GM12878 (cell line): ENCODE results near the gene BUD23. TPM values are rescaled to one million over a fixed set of nuclear protein-coding genes. Genes with fewer than 3 reads are reported as not detected.

ENCODE experiments used
- ATAC-seq: fragments of 200-7000 bp; cut with Tn5 transposase; 3 replicates; pipeline ENCODE4 v1.9.1; 2020; ENCODE audit warnings: mild to moderate bottlenecking, moderate library complexity
- BruUV-seq: library from RNA; stranded (reverse); fragments of 400-500 nt; replicated peaks from 2 replicates; lab custom pipeline; 2021; lab: Mats Ljungman, UMichigan
- CTCF ChIA-PET: fragments of 300-600 bp; sonication (Branson Sonifier 250); formaldehyde crosslinking; extraction: SDS; loops from one replicate; lab custom pipeline; 2021; ENCODE audit warnings: inconsistent platforms; lab: Yijun Ruan, JAX
- POLR2A ChIA-PET: fragments of 350-600 bp; formaldehyde crosslinking; extraction: SDS; loops from one replicate; lab custom pipeline; 2021; ENCODE audit warnings: inconsistent platforms; lab: Charles Lee
- RAD21 ChIA-PET: fragments of 300-600 bp; sonication (Branson Sonifier 250); formaldehyde crosslinking; loops from one replicate; lab custom pipeline; 2023; ENCODE audit warnings: antibody characterized with exemption; ENCODE audit not compliant: unreplicated experiment; lab: Charles Lee
- SMC1A ChIA-PET: fragments of 300-600 bp; sonication (Branson Sonifier 250); formaldehyde crosslinking; loops from one replicate; lab custom pipeline; 2023; ENCODE audit not compliant: unreplicated experiment, uncharacterized antibody; lab: Charles Lee
- DNase-seq: peaks from one replicate; pipeline ENCODE4 v3.0.0-alpha.2; 2011; ENCODE audit warnings: low read depth, low spot score
- FAIRE-seq: peaks from 3 replicates; lab custom pipeline; 2011; peaks lifted over from hg19 to GRCh38; lab: Jason Lieb, UNC
- H2AFZ ChIP-seq: 2 replicates; pipeline ENCODE4 v1.6.0; 2011; ENCODE audit warnings: low read depth, low read length, control low read depth; ENCODE audit not compliant: control insufficient read depth
- H3K27ac ChIP-seq: 2 replicates; pipeline ENCODE4 v1.5.1; 2011; ENCODE audit warnings: control low read depth; ENCODE audit not compliant: control insufficient read depth, insufficient read depth
- H3K27me3 ChIP-seq, 2 experiments: replicated peaks in 1 of 2; 2 replicates each; pipeline versions ENCODE4 v1.6.0 to v1.6.1; 2011; ENCODE audit warnings: low read length in 1 of 2; ENCODE audit not compliant: control insufficient read depth in 2 of 2, insufficient read depth in 2 of 2
- H3K36me3 ChIP-seq, 2 experiments: 2 replicates each; pipeline ENCODE4 v1.5.1; 2011; ENCODE audit warnings: low read length in 1 of 2; ENCODE audit not compliant: control insufficient read depth in 2 of 2, insufficient read depth in 2 of 2
- H3K4me1 ChIP-seq: 2 replicates; pipeline ENCODE4 v1.6.1; 2011; ENCODE audit warnings: mild to moderate bottlenecking, low read length, moderate library complexity, mixed read lengths; ENCODE audit not compliant: control insufficient read depth, insufficient read depth
- H3K4me2 ChIP-seq: 2 replicates; pipeline ENCODE4 v1.6.0; 2011; ENCODE audit warnings: control low read depth; ENCODE audit not compliant: control insufficient read depth, insufficient read depth
- H3K4me3 ChIP-seq: fragments of 200-600 bp; sonication (generic); 2 replicates; pipeline ENCODE4 v1.5.1; 2016
- H3K79me2 ChIP-seq: 2 replicates; pipeline ENCODE4 v1.6.0; 2011; ENCODE audit warnings: low read length; ENCODE audit not compliant: control insufficient read depth, insufficient read depth
- H3K9ac ChIP-seq: 2 replicates; pipeline ENCODE4 v1.8.0; 2011; ENCODE audit warnings: low read length, control low read depth, mixed read lengths; ENCODE audit not compliant: control insufficient read depth, insufficient read depth
- H3K9me3 ChIP-seq: replicated peaks from 3 replicates; pipeline ENCODE4 v1.5.1; 2011; ENCODE audit warnings: mild to moderate bottlenecking, low read length; ENCODE audit not compliant: control insufficient read depth, insufficient read depth
- H4K20me1 ChIP-seq: 2 replicates; pipeline ENCODE4 v1.6.0; 2011; ENCODE audit not compliant: control insufficient read depth, insufficient read depth
- BHLHE40 ChIP-seq, 2 experiments: fragments of 450-650 bp in 1 of 2; IDR thresholded peaks; 2 replicates each; pipeline ENCODE4 v1.6.1; 2011 to 2017; ENCODE audit warnings: low read depth in 2 of 2, borderline replicate concordance in 1 of 2, improper control_type of control experiment in 1 of 2, low read length in 1 of 2, mild to moderate bottlenecking in 1 of 2
- CBX5 ChIP-seq: sonication (generic); IDR thresholded peaks from 2 replicates; pipeline ENCODE4 v1.6.1; 2016; ENCODE audit warnings: low read depth, moderate library complexity, mild to moderate bottlenecking, inconsistent platforms
- CHD2 ChIP-seq: IDR thresholded peaks from 2 replicates; pipeline ENCODE4 v1.6.1; 2011; ENCODE audit warnings: low read depth, low read length, improper control_type of control experiment, borderline replicate concordance
- E4F1 ChIP-seq: fragments of 450-650 bp; IDR thresholded peaks from 2 replicates; pipeline ENCODE4 v1.6.1; 2018; ENCODE audit warnings: borderline replicate concordance, mild to moderate bottlenecking; ENCODE audit not compliant: partially characterized antibody
- HDGF ChIP-seq: fragments of 450-650 bp; IDR thresholded peaks from 2 replicates; pipeline ENCODE4 v1.6.1; 2016; ENCODE audit warnings: antibody characterized with exemption
- JUNB ChIP-seq: IDR thresholded peaks from 2 replicates; pipeline ENCODE4 v1.6.1; 2016; ENCODE audit warnings: antibody characterized with exemption, mild to moderate bottlenecking
- KDM1A ChIP-seq: fragments of 200-600 bp; sonication (generic); IDR thresholded peaks from 2 replicates; pipeline ENCODE4 v1.6.1; 2016; ENCODE audit warnings: borderline replicate concordance
- NFXL1 ChIP-seq: fragments of 450-650 bp; IDR thresholded peaks from 2 replicates; pipeline ENCODE4 v1.6.1; 2017; ENCODE audit warnings: antibody characterized with exemption, mild to moderate bottlenecking, borderline replicate concordance
- NFYA ChIP-seq: IDR thresholded peaks from 2 replicates; pipeline ENCODE4 v1.6.1; 2011; ENCODE audit warnings: low read depth, mild to moderate bottlenecking, low read length, improper control_type of control experiment, borderline replicate concordance
- REST ChIP-seq: IDR thresholded peaks from 2 replicates; pipeline ENCODE4 v1.6.1; 2012; ENCODE audit warnings: mild to moderate bottlenecking, low read depth, low read length
- SRF ChIP-seq, 2 experiments: IDR thresholded peaks; 2 replicates each; pipeline ENCODE4 v1.6.1; 2011; ENCODE audit warnings: low read depth in 2 of 2, low read length in 2 of 2, mild to moderate bottlenecking in 1 of 2, moderate library complexity in 1 of 2
- TCF12 ChIP-seq: IDR thresholded peaks from 2 replicates; pipeline ENCODE4 v1.6.1; 2011; ENCODE audit warnings: low read depth, mild to moderate bottlenecking, low read length
- ZBTB33 ChIP-seq: fragments of 450-650 bp; IDR thresholded peaks from 2 replicates; pipeline ENCODE4 v1.6.1; 2017; ENCODE audit warnings: mild to moderate bottlenecking
- ZNF217 ChIP-seq: fragments of 450-650 bp; IDR thresholded peaks from 2 replicates; pipeline ENCODE4 v1.6.1; 2017; ENCODE audit warnings: antibody characterized with exemption, mild to moderate bottlenecking
- WGBS: methylation state at CpG from one replicate; pipeline ENCODE4 v1.1.6; 2016; ENCODE audit warnings: low lambda C conversion rate; ENCODE audit not compliant: insufficient replicate concordance, insufficient coverage; ENCODE audit errors: missing lambda C conversion rate; 5-methylcytosine and 5-hydroxymethylcytosine counted together
- in situ Hi-C: fragments of 300-500 bp; cut with MboI; formaldehyde crosslinking; loops from 9 replicates; pipeline ENCODE4 v1.14.3; 2018; ENCODE audit warnings: mixed read lengths
- intact Hi-C: fragments of 100-400 bp; cut with micrococcal nuclease; formaldehyde crosslinking; loops from one replicate; pipeline ENCODE4 v1.14.2; 2022; ENCODE audit not compliant: unreplicated experiment
- polyA plus RNA-seq, 11 experiments: library from polyadenylated mRNA; depleted of rRNA in 4 of 11; unstranded in 6 of 11; stranded (reverse) in 5 of 11; fragments of >200 nt; fragmentation: Nextera tagmentation in 4 of 11; fragmentation: Illumina TruSeq in 1 of 11; extraction: Ambion mirVana in 4 of 11; extraction: Trizol in 1 of 11; gene quantifications; 1 replicate in 1 of 11; 2 replicates in 10 of 11; pipeline versions ENCODE4 v1.2.1 to v1.2.3, GENCODE V29; 2011 to 2016; ENCODE audit warnings: inconsistent platforms in 2 of 11, missing spikeins in 2 of 11, low read depth in 1 of 11
- total RNA-seq, 4 experiments: library from RNA; depleted of rRNA in 3 of 4; stranded (reverse); fragments of >200 nt in 3 of 4; fragmentation: Illumina TruSeq in 1 of 4; extraction: Trizol in 1 of 4; gene quantifications; 2 replicates each; pipeline versions ENCODE4 v1.2.1 to v1.2.3, GENCODE V29; 2013 to 2021

The BUD23 gene
- total and polyA plus RNA-seq, 10 of the 15 experiments (the other 5 are each of a cell fraction or from before 2014, with no cell fraction given), result 36.4 to 138 (median 99.5) TPM

GRCh38 chr7:73746378-73746777, 63.0 kb downstream of the BUD23 start:
- no TSS peak for BruUV-seq
- FAIRE-seq, result no peak
- no peaks in the 10 kb centered on the region for H3K4me1 ChIP-seq
- in situ Hi-C loops, result no loop called here
- SMC1A ChIA-PET, result no interaction called here
- intact Hi-C loops, result no loop called here
- no peak overlapping the region for H3K27ac ChIP-seq
- no peak overlapping the region for H3K4me3 ChIP-seq
- no peaks in the 10 kb centered on the region for H4K20me1 ChIP-seq
- RAD21 ChIA-PET, result interaction anchor here (1.2 kb wide), 1 partner anchor 109 kb away, joined by 4 read pairs; no protein-coding TSS in a partner anchor
- no peak overlapping the region for H2AFZ ChIP-seq
- H3K9ac ChIP-seq, result no peak overlapping the region
- POLR2A ChIA-PET, result interaction anchor here (0.7 kb wide), 1 partner anchor 86 kb away, joined by 3 read pairs; no protein-coding TSS in a partner anchor
- no peak overlapping the region for H3K4me2 ChIP-seq
- H3K36me3 ChIP-seq, result no peaks in the 10 kb centered on the region
- H3K79me2 ChIP-seq, result no peaks in the 10 kb centered on the region
- no peak for TF ChIP-seq NFXL1
- TF ChIP-seq TCF12, result no peak
- no peak for TF ChIP-seq ZBTB33
- TF ChIP-seq KDM1A, result no peak
- no peak for TF ChIP-seq SRF (IDR thresholded peaks at IDR 0.05; ENCODE audit: low read depth in 2 of 2, low read length in 2 of 2)
- TF ChIP-seq BHLHE40 (IDR thresholded peaks at IDR 0.05; ENCODE audit: borderline replicate concordance in 1 of 2, low read depth in 2 of 2, low read length in 1 of 2), result no peak
- no peak for TF ChIP-seq REST
- no peak for TF ChIP-seq CHD2
- TF ChIP-seq NFYA, result no peak
- TF ChIP-seq E4F1, result no peak
- TF ChIP-seq JUNB, result no peak
- TF ChIP-seq HDGF, result no peak
- no peak for TF ChIP-seq ZNF217
- no peak for TF ChIP-seq CBX5
- ATAC-seq, result no peak
- DNase-seq, result no peak
- WGBS, result 98% methylated on average over 4 of the region's 4 CpGs
- H3K9me3 ChIP-seq, result no peaks in the 10 kb centered on the region
- H3K27me3 ChIP-seq, result no peaks in the 10 kb centered on the region
- CTCF ChIA-PET, result interaction anchor here (3.4 kb wide), 1 partner anchor 11 kb away, joined by 11 read pairs; no protein-coding TSS in a partner anchor
